WI38 (cell line): ENCODE measurements around the gene SCRN1.

Experiments used
- H3K4me3 ChIP-seq: 2 replicates; pipeline ENCODE4 v1.5.1; 2011; ENCODE audit warnings: low read depth, mild to moderate bottlenecking, control low read depth, low read length
- CTCF ChIP-seq: IDR thresholded peaks from 2 replicates; pipeline ENCODE4 v1.5.1; 2012; ENCODE audit warnings: low read depth, mild to moderate bottlenecking, control low read depth, low read length

Gene SCRN1

GRCh38 chr7:30028749-30029635 lies 39.4 kb upstream of the SCRN1 start:
- peak overlapping the region; percentile 77 for H3K4me3 ChIP-seq
- no peak for TF ChIP-seq CTCF

GRCh38 chr7:30028216-30028748 lies 38.7 kb upstream of the SCRN1 start, which contains the start of gene PLEKHA8:
Gene PLEKHA8, plus strand, starts transcription at chr7:30028412. Its CDS starts 351 bp downstream, at chr7:30028763.
- H3K4me3 ChIP-seq: peak within 1 kb of the TSS; percentile 77
- no peak for TF ChIP-seq CTCF

- TF ChIP-seq CTCF: no peak
Observed at GRCh38 chr7:30027740-30028215, 38.2 kb upstream of the SCRN1 start.

GRCh38 chr7:30027065-30027456 lies 37.5 kb upstream of the SCRN1 start:
- TF ChIP-seq CTCF: no peak
- H3K4me3 ChIP-seq: peak overlapping the region; percentile 77

More at GRCh38 chr7:30027740-30028215, 38.2 kb upstream of the SCRN1 start:
- peak overlapping the region; percentile 77 for H3K4me3 ChIP-seq

- peak within 1 kb of the TSS; percentile 77 for H3K4me3 ChIP-seq
- TF ChIP-seq CTCF: no peak
Observed at GRCh38 chr7:30026229-30027064, 36.8 kb upstream of the SCRN1 start, which contains the start of gene FKBP14. Gene FKBP14, minus strand, starts transcription at chr7:30026702. Its CDS starts 194 bp downstream, at chr7:30026508.

GRCh38 chr7:30023524-30023923 lies 33.9 kb upstream of the SCRN1 start:
- no peak for TF ChIP-seq CTCF
- H3K4me3 ChIP-seq: no peak overlapping the region
